Prostate gland (tissue), 1 donor: ENCODE measurements around the gene FCN3.

Source experiments
- POLR2A ChIP-seq: fragments of 450-650 bp; IDR thresholded peaks from one replicate; pipeline ENCODE4 v1.6.1; 2016; ENCODE audit warnings: antibody characterized with exemption, mild to moderate bottlenecking
- POLR2AphosphoS5 ChIP-seq: sonication (generic); formaldehyde crosslinking; IDR thresholded peaks from one replicate; pipeline ENCODE4 v1.6.1; 2017; ENCODE audit warnings: antibody characterized with exemption

GRCh38 chr1:27357281-27358037, 17.2 kb downstream of the FCN3 start:
- TF ChIP-seq POLR2AphosphoS5 (peak; percentile 77), POLR2A (no peak)
